AG04449 (cell line): ENCODE results near the gene FAM229A.
A peak's percentile ranks its signal among the peaks of the same experiment; 100 is the strongest.

ENCODE experiments used
- CTCF ChIA-PET: fragments of 350-600 bp; formaldehyde crosslinking; extraction: SDS; loops from one replicate; lab custom pipeline; 2021; ENCODE audit warnings: antibody characterized with exemption; lab: Yijun Ruan, JAX
- POLR2A ChIA-PET: fragments of 400-600, 350-600 bp; formaldehyde crosslinking; extraction: SDS; loops from one replicate; lab custom pipeline; 2020; ENCODE audit warnings: antibody characterized with exemption, inconsistent platforms; lab: Yijun Ruan, JAX
- DNase-seq: peaks from one replicate; pipeline ENCODE4 v3.0.0-alpha.2; 2010; ENCODE audit warnings: low read depth, low spot score
- H3K4me3 ChIP-seq: 2 replicates; pipeline ENCODE4 v1.5.1; 2011; ENCODE audit warnings: low read depth, mild to moderate bottlenecking, control low read depth, low read length
- CTCF ChIP-seq: IDR thresholded peaks from one replicate; pipeline ENCODE4 v1.5.1; 2011; ENCODE audit warnings: mild to moderate bottlenecking, moderate library complexity, low read length, control low read depth, inconsistent platforms; ENCODE audit not compliant: insufficient read depth; ENCODE audit errors: missing control alignments

The FAM229A gene

DNA sequence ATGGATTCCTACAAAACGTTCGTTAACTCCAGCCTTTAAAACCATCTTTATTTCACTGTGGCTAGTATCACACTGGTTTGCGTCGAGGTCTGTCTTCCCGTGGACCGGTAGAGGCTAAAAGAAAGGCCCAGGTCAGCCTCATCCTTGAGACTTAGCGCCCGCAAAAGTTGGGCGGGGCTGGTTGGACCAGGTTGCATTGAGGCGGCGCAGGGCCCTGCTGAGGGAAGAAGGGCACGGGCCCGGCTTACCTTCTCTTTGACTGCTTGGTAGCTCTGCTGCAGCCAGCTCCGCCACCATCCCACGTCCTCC is 31.5 kb upstream of the FAM229A start:
- POLR2A ChIA-PET = interaction anchor here (0.8 to 1.4 kb wide), 4 partner anchors 17 to 320 kb away, joined by 3 to 15 read pairs (median 4); partner anchors contain the start of genes MARCKSL1, RBBP4 and ZBTB8OS
- CTCF ChIA-PET = interaction anchor here (0.7 to 1.8 kb wide), 6 partner anchors 20 to 479 kb away, joined by 3 to 6 read pairs (median 3); no protein-coding TSS in a partner anchor

GRCh38 chr1:32393136-32393535 is 30.9 kb upstream of the FAM229A start:
- CTCF ChIA-PET = interaction anchor here (1.4 to 1.8 kb wide), 3 partner anchors 18 to 176 kb away, joined by 3 to 6 read pairs (median 3); no protein-coding TSS in a partner anchor
- peak overlapping the region; percentile 95 for H3K4me3 ChIP-seq
- POLR2A ChIA-PET = no interaction called here

More for the DNA sequence above, 31.5 kb upstream of the FAM229A start:
- peak overlapping the region; percentile 95 for H3K4me3 ChIP-seq
- TF ChIP-seq CTCF = no peak
- DNase-seq = no peak

DNA sequence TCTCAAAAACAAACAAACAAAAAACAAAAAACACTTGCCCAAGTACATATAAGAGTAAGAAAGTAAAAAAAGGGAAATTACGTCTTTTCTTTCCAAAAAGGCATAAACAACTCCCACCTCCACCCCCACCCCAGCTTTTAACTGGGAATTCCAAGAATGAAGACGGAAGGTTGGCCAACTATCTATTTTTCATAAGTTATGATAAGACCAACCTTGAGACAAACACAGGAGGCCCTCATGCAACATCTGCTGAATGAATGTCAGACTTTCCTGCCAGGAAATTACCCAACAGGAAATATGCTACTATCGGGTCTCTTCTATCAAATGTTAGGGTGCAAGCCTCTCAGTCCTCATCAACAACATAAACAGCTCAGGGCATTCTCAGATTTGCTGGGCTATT is 30.0 kb upstream of the FAM229A start:
- H3K4me3 ChIP-seq = no peak overlapping the region
- ChIA-PET POLR2A (no interaction called here), CTCF (interaction anchor here (1.1 to 1.7 kb wide), 3 partner anchors 9 to 177 kb away, joined by 3 to 6 read pairs (median 6); no protein-coding TSS in a partner anchor)
- DNase-seq = no peak
- no peak for TF ChIP-seq CTCF

More at GRCh38 chr1:32393136-32393535, 30.9 kb upstream of the FAM229A start:
- DNase-seq = no peak
- TF ChIP-seq CTCF = no peak

DNA sequence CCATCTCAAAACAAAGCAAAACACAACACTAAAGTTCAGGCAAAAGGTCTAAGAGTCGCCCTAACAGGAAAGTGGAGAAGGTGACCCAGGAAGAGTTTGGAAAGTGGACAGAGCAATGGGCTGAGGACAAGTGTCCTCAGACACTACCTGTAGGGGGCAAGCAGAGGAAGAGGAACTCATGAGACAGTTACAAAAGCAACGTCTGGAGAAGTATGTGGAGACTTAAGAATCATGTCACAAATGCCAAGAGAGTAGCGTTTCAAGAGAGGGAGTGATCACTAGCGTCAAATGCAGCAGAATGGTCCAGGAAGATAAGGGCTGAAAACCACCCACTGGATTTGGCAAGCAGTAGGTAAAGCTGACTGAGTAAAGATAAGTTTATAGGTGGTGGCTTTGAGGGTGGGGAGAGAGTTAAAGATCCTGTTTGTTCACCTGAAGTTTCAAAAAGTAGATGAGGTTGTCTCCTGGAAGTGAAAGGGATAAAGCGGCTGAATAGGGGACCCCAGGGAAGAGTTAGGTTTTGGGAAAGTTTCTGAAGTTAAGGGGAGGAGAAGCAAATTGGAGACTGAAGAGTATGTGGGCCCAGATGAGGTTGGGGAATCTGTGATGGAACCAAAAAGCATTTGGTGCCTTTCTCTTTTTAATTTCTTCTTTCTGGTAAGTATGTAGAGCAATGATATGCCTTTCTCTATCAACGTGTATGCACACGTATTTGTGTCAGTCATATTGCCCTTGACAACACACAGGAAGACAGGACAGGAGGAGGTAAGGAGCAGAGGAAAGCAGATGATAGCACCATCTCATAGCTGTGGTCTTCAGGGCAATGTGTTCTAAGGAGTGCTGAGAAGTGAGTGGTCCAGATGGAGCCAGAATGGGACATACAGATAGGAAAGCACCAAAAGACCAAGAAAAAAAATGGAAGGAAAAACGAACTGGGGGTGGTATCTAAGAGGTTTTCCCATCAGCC is 28.9 kb upstream of the FAM229A start:
- H3K4me3 ChIP-seq = no peak overlapping the region
- ChIA-PET POLR2A (no interaction called here), CTCF (interaction anchor here (1.5 to 1.7 kb wide), 2 partner anchors 10 to 16 kb away, joined by 3 to 6 read pairs; no protein-coding TSS in a partner anchor)
- no peak for DNase-seq
- TF ChIP-seq CTCF = no peak

GRCh38 chr1:32388641-32389040 is 26.4 kb upstream of the FAM229A start:
- no peak for TF ChIP-seq CTCF
- ChIA-PET POLR2A (no interaction called here), CTCF (no interaction called here)
- DNase-seq = no peak
- H3K4me3 ChIP-seq = no peak overlapping the region
